GM06990 (cell line): ENCODE measurements around the gene DENND1A.

Experiments
- DNase-seq: peaks from one replicate; pipeline ENCODE4 v3.0.0-alpha.2; 2011; ENCODE audit not compliant: insufficient read length; ENCODE audit errors: extremely low read depth
- H3K27me3 ChIP-seq: replicated peaks from 2 replicates; pipeline ENCODE4 v1.6.0; 2011; ENCODE audit warnings: low read length; ENCODE audit not compliant: control insufficient read depth, insufficient read depth
- H3K36me3 ChIP-seq: 2 replicates; pipeline ENCODE4 v1.5.1; 2011; ENCODE audit warnings: low read length; ENCODE audit not compliant: control insufficient read depth, insufficient read depth
- H3K4me3 ChIP-seq: replicated peaks from 2 replicates; pipeline ENCODE4 v1.5.1; 2011; ENCODE audit warnings: low read depth, mild to moderate bottlenecking, control low read depth, low read length
- TF ChIP-seq, protein P1 (sequence below): IDR thresholded peaks from 2 replicates; pipeline ENCODE4 v1.5.1; 2011; ENCODE audit warnings: low read length, control low read depth, mild to moderate bottlenecking, inconsistent platforms; ENCODE audit not compliant: insufficient read depth, poor library complexity, severe bottlenecking

The DENND1A gene

DNA sequence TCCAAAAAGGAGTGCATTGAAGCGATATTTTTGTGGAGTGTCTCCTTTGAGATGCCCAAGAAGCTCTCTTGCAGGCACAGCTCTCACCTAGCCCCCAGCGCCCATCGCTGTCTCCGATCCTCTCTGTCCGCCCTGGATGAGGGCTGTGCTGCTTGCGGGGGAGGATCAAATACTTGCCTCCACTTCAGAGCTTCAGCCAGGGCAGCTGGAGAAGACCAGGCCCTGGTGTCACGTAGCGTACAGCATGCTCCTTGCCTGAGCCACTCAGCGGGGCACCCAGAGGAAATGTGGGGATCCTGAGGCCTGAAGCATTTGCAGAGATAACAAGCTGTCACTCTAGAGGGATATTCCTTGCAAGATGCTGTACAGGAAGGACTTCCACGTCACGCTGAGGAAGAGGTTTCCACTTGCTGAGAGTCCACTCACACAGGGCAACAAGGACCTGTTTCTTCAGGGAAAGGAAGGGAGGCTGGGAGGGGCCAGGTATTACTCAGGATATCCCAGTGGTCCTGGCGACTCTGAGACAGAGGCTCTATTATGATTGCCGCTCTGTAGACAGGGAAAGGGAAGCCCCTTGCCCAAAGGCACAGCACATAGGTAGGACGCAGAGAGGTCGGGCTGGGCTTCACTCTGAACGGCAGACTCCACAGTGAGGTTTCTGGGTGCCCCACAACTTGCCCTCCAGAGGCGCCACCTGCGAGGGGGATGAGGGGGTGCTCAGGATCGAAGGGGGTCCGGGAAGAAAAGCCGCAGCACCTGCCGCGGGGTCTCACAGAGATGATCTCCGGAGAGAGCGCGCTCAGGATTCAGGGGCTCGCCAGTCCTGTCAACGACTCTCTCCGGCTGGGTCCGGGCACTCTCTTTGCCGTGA lies 510.0 kb downstream of the DENND1A start:
- DNase-seq: no peak
- Histone ChIP-seq H3K36me3 (peaks cover 4% of the 10 kb centered on the region), H3K4me3 (no peak overlapping the region), H3K27me3 (no peaks in the 10 kb centered on the region)
- TF ChIP-seq, protein P1, sequence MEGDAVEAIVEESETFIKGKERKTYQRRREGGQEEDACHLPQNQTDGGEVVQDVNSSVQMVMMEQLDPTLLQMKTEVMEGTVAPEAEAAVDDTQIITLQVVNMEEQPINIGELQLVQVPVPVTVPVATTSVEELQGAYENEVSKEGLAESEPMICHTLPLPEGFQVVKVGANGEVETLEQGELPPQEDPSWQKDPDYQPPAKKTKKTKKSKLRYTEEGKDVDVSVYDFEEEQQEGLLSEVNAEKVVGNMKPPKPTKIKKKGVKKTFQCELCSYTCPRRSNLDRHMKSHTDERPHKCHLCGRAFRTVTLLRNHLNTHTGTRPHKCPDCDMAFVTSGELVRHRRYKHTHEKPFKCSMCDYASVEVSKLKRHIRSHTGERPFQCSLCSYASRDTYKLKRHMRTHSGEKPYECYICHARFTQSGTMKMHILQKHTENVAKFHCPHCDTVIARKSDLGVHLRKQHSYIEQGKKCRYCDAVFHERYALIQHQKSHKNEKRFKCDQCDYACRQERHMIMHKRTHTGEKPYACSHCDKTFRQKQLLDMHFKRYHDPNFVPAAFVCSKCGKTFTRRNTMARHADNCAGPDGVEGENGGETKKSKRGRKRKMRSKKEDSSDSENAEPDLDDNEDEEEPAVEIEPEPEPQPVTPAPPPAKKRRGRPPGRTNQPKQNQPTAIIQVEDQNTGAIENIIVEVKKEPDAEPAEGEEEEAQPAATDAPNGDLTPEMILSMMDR: no peak

DNA sequence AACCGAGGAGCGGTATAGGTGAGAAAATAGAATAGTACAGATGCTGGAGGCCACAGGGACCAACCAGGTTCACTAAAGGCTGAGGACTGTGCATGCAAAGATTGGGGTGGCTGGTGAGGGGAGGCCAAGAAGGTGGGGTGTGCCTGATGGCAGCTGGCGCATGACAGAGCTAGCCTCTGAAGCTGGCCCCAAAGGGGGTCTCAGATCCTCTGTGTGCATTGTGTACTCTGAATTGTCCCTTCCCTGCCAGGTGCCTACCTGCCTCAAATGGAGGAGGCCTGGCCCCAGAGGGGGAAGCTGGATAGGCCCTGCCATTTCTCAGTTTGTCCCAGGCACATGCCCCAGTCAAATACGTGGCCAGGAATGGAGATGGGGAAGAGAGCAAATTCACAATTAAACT lies 510.8 kb downstream of the DENND1A start:
- Histone ChIP-seq H3K27me3 (no peaks in the 10 kb centered on the region), H3K36me3 (peaks cover 1% of the 10 kb centered on the region), H3K4me3 (no peak overlapping the region)
- DNase-seq: no peak
- TF ChIP-seq, protein P1: no peak

DNA sequence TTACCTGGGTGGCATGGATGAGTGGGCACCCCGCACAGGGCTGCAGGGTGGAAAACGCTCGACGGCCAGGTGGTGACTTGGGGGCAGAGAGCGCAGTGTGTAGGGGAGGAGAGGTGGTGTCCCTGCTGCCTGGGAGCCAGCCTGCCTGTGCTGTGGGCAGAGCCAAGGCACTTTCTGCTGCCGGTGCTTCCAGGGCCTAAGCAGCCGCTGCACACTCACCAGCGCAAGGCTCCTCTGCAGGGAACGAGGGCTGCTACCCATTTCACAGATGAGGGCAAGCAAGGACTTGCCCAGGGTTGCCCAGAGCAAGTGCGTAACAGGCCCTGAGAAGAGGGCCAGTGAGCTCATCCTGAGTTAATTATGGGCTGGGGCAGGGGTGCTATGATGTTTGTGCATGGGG lies 511.4 kb downstream of the DENND1A start:
- Histone ChIP-seq H3K4me3 (no peak overlapping the region), H3K36me3 (peaks cover 1% of the 10 kb centered on the region; the same call in 1 of the 2 replicates), H3K27me3 (no peaks in the 10 kb centered on the region)
- DNase-seq: no peak
- TF ChIP-seq, protein P1: no peak

DNA sequence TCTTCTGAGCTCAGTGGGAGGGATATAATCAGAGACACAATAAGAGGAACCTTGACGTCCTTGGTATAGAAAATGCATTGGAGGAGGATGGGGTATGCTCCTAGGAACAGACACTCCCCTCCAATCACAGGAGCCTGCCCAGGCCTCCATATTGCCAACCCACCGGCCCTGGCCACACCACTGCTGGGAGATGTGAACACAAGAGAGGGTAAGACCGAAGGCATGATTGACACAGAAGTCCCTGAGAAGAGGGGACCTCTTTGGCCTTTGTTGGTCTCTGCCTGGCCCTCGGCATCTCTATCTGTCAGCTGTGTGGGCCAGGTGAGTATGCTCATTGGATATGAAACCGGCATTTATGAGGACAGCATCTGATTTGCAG lies 511.9 kb downstream of the DENND1A start:
- TF ChIP-seq, protein P1: no peak
- peaks cover 1% of the 10 kb centered on the region; the same call in 1 of the 2 replicates for H3K36me3 ChIP-seq

DNA sequence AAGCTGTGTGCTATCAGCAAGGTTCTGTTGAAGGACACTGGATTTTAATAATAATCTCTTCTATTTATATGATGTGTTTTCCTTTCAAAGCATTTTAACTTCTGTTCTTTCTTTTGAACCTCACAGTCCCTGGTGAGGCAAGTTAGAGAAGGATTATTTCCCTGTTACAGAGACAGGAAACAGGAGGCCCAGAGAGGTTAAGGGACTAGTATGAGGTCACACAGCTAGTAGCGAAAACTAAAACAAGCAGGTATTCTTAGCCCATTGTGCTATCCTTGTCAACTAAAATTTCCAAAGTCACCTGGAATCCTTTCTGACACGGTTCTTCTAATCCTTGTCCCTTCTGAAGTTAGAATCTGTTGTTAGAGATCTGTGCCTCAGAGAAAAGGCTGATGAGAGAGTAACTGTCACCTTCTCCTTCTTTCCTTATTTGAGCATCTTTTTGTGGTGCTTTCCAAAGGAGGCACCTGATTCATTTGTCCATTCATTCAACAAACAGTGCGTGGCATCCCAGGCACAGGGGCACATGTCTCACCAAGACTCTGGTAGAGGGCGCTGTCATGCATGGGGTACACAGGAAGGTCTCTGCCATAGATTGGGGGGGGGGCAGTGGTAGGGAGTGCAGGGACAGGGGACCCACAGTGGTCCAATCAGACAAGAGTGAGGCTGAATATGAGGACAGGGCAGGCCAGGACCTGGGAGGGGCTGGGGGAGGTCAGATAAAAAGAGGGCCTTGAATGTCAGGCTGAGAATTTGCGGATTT lies 512.5 kb downstream of the DENND1A start:
- Histone ChIP-seq H3K27me3 (no peaks in the 10 kb centered on the region), H3K4me3 (no peak overlapping the region), H3K36me3 (peaks cover 1% of the 10 kb centered on the region; the same call in 1 of the 2 replicates)
- TF ChIP-seq, protein P1: no peak
- no peak for DNase-seq

More for the DNA sequence above, 511.9 kb downstream of the DENND1A start:
- no peaks in the 10 kb centered on the region for H3K27me3 ChIP-seq
- no peak for DNase-seq
- no peak overlapping the region for H3K4me3 ChIP-seq
